GM21786 (cell line): Measurements from ENCODE around the gene EXOC4.
"Not testable (repeated sequence)": the region's sequence is repeated elsewhere in the genome, so short reads cannot be mapped to it uniquely, and the experiment has no call there.

Experiments used
- ATAC-seq: cut with Tn5 transposase; IDR thresholded peaks from one replicate; pipeline ENCODE4 v1.9.1; 2021; ENCODE audit not compliant: unreplicated experiment

Gene EXOC4

DNA sequence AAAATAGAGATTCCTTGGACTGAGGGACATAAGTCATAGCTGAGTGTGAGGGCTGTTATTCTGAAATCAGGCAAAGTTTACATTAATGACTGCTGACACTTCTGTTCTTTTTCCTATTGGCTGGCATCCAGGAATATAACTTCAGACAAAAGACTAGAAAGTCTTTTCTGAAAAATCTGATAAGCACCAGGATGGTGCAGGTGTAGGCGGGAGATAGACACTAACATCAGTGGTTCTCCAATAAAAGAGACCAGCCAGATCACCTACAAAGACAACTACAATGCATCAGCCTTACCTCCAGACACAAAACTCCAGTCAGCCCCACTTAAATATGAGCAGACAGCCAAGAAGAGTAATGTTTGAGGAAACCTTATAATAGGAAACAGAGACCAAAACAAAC is 705.9 kb downstream of the EXOC4 start:
- ATAC-seq, result no peak

GRCh38 chr7:133959505-133959904 is 706.6 kb downstream of the EXOC4 start:
- no peak for ATAC-seq

DNA sequence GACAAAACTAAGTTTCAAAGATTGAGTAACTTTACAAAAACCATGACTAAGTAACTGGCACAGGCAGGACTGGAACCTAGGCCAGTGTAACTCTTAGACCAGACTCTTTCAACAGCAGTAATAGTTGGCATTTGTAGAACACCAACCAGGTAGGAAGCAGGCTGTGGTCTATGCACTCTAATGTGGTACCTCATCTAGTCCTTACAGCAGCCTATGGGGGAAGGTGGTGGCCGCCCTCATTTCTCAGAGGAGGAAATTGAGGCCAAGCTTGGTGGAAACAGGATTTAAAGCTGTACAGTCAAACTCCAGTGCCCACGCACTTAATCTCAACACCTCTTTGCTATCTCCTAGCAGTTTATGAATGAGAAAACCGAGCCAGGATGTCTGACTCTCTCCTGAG is 708.8 kb downstream of the EXOC4 start:
- ATAC-seq, result no peak

GRCh38 chr7:133962646-133963045 is 709.8 kb downstream of the EXOC4 start:
- no peak for ATAC-seq

DNA sequence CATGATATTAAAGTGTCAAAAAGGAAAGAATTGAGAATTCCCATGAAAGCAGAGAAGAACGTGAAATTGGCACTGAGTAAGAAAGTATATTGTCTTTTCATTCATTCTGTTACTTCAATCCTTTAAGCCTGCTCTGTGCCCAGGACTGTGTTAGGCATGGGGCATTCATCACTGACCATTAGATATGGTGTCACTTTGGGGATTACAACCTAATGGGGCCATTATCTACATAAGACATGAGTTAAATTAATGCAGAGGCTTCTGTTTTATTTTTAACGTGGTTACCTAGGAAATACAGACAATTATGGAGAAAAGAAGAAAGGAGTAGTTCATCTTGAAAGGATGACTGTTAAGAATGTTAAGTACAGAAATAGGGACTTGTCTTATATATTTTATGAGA is 710.8 kb downstream of the EXOC4 start:
- ATAC-seq, result no peak

DNA sequence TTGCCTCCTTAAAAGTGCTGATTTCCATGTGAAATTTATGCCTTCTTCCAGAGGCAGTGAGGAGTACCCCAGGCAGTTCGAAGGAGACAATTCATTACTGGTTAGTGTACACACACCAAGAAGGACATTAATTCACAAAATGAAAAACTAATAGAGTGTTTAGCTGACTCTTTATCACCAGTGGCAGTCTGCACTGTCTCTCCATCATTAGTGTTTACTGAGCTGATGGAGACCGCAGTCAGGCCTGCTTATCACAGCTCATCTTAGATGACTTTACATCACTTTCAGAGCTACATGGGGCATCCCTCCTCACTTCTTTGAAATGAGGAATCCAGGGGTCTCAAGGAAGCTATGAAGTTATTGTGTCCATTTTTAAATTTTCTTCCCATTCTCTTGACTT is 718.7 kb downstream of the EXOC4 start:
- ATAC-seq, result no peak

DNA sequence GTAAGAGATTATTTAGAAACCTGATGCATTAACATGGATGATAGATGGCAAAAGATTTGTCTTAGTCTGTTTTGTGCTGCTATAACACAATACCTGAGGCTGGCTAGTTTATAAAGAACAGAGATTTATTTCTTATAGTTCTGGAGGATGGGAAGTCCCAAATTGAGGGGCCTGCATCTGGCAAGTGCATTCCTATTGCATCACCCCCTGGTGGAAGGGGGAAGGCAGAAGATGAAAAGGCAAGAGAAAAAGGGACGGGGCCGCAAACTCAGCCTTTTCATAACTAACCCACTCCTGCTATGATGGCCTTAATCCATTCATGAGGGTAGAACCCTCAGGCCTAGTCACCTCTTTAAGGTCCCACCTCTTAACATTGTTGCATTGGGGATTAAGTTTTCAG is 720.8 kb downstream of the EXOC4 start:
- ATAC-seq, result no peak

DNA sequence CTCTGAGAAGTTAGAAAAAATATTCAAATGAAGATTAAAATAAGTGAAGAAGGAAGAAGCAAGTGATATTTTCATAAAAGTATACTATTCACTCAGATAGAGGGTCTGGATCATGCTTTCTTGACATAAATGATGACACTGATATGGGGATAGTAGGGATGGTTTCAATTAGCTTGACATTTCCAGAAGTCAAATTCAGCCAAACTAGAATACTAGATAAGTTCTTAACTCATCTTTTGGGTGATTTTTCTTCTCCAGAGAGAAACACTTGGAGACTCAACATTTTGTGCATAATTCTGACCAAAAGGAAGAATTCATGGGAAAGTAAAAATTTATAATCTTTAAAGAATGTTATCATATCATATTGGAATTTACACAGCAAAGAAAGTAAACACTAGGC is 722.3 kb downstream of the EXOC4 start:
- ATAC-seq, result no peak

DNA sequence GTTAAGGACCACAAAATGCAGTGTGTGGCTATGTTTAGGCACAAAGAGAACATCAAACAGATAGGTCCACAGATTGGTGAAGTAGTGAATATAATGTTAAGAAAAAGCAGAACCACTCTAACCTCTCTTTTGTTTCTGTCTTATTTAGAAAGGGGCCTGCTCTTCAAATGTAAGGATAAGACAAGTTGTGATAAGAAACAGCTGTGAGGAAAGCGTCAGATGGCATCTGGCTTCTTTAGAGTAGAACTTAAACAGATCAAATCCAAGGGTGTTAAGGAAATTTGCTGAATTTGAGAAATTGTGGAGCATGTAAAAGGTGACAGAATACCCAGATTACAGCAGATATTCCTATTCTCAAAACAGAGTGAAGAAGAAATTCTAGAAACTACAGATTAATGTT is 723.3 kb downstream of the EXOC4 start:
- no peak for ATAC-seq

DNA sequence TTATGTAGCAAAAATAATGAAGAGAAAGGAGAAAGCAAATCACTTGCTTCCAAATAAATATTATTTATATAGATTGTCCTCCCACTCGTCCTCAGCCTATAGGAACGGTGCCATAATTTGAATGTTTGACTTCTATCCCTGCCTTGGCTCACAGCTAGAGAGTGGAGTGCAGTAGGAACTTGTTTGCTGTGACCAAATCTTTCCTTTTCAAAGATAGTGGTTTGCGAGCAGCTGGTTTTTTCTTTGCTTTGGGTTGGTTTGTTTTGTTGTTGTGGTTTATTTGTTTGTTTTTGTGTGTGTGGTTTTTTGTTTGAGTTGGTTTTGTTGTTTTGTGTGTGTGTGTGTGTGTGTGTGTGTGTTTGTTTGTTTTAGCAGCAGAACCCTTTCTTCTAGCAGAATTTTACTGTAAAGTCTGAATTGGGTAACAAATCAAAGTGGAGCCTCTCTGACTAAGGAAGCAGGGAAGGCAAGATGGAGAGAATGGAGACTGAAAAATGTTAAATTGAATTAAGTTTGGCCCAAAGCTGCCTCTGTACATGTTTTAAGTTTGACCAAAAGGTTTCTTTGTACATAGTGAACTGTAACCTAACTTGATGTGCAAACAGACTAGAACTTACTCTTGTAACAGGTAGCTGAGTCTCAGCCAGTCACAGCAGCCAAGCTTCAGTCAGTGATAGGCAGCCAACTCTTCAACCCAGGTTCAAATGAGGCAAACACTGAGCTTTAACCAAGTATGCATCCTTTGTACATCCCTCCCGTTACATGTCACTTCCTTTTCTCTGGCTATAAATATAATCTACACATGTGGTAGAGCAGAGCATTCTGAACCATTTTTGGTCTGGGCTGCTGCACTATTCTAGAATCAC is 724.8 kb downstream of the EXOC4 start:
- no peak for ATAC-seq

DNA sequence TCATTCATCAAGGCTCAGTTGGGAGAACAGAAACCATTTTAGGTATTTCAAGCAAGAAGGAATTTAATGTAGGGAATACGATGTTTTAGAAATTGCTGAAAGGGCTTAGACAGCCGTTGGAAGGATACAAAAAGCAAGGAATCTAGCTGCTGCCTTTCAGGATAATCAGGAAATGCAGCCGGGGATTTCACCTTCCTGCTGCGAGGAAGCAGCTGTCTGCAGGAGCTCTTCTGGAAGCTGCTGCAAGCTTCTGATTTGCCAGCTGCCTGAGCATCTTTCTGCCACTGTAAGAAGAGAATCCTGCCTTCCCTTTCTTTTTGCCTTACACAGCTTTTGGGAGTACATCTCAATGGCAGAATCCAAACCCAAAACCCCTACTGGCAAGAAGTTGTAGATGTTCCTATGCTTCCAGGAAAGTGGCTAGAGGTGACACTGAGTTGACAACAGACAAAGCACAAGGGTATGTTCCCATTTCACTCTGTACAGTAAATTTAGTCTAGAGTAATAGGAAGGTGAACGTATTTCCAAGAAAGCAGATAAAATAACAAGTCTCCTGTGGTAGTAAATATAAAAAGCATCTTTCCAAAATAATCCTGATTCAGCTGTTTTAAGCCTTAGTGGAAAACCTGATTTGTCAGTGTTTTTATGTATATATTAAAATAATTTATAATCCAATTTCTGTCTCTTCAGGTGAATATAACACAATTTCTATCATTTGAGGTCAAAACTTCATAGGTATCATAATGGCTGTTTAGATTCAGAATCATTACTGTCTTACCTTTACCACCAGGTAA is 725.8 kb downstream of the EXOC4 start:
- no peak for ATAC-seq

DNA sequence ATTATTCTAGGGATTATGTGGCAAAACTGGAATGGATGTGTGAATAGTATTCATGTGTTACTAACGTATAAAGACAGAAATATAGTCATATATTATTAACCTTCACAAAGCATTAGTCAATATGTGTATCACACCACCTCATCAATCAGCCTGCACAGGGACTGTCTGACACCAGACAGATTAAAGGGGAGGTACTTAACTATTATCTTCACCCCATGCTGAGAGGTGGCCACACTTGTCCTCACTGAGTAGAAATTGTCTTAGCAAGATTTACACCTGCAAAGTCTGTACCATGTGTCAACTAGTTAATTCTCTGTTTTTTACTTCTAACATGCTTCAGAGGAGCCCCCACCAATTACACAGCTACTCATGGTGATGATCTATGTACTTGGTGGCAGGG is 727.9 kb downstream of the EXOC4 start:
- no peak for ATAC-seq

- no peak for ATAC-seq
Observed at GRCh38 chr7:133983685-133984419, 731.0 kb downstream of the EXOC4 start.

DNA sequence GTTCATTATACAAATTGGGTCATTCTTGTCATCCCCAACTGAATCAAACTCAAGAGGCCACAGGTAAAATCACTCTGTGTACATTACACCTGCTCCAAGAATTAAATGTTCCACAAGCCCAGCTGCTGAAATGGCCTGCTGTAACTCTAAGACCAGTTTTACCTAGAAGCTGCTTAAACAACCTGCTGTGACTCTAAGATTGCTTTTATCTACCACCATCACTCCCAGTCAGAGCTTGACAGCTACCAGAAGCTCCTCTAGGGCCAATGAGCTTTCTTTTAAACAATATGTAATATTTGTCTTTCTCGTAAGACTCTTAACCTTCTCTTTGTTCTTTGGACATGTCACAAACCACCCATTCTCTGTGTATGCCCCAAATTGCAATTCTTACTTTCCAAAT is 732.4 kb downstream of the EXOC4 start:
- no peak for ATAC-seq

GRCh38 chr7:133987582-133987981 is 734.7 kb downstream of the EXOC4 start:
- no peak for ATAC-seq

GRCh38 chr7:133993547-133993946 is 740.7 kb downstream of the EXOC4 start:
- ATAC-seq, result no peak

GRCh38 chr7:133994100-133994499 is 741.2 kb downstream of the EXOC4 start:
- ATAC-seq, result not testable (repeated sequence)

- no peak for ATAC-seq
Observed at GRCh38 chr7:133997463-133997862, 744.6 kb downstream of the EXOC4 start.

DNA sequence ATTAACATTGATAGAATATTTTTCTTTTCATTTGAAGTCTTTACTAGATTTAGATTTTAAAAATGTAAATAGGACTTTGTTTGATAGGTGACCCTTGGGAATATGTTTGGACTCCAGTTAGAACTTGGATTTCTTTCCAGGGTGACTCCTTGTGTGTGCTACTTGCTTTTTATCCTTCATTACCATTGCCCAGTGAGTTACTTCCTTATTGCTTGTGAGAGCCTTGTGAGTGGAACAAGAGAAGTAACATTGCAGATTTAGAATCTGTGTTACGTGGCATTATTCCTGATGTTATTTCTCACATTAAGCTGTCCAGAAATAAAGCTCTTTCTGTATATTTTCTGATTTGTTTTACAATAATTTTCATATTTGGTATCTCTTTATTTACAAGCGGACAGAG is 746.3 kb downstream of the EXOC4 start:
- ATAC-seq, result no peak

- no peak for ATAC-seq
Observed at GRCh38 chr7:134004829-134005505, 752.1 kb downstream of the EXOC4 start.
